ENCODE data around the gene POLE3. TPM values are rescaled to one million over a fixed set of nuclear protein-coding genes. Genes with fewer than 3 reads are reported as not detected.

POLE3 gene
- total RNA-seq, 1 donor from 2014 or later, result 77.1 TPM

Other genes with a start within 250 kb of the POLE3 start
- 41.0 and 43.7 TPM in 2 replicates for gene FKBP15, start 189.4 kb downstream of the POLE3 start, total RNA-seq
- 9.4 and 9.5 TPM in 2 replicates for gene SLC31A1, start 189.1 kb downstream of the POLE3 start, total RNA-seq
- gene CDC26, start 135.1 kb downstream of the POLE3 start, total RNA-seq, result 35.7 and 37.5 TPM in 2 replicates
- 34.8 and 36.4 TPM in 2 replicates for gene PRPF4, start 135.0 kb downstream of the POLE3 start, total RNA-seq
- gene RNF183, start 107.3 kb downstream of the POLE3 start, total RNA-seq, result 0.34 TPM in 1 of 2 replicates, not detected in the other
- 1.2 and 2.0 TPM in 2 replicates for gene WDR31, start 70.4 kb downstream of the POLE3 start, total RNA-seq
- gene BSPRY, start 61.1 kb downstream of the POLE3 start, total RNA-seq, result 10.9 and 11.4 TPM in 2 replicates
- 21.0 and 22.3 TPM in 2 replicates for gene HDHD3, start 33.7 kb downstream of the POLE3 start, total RNA-seq
- gene ALAD, start 9.4 kb downstream of the POLE3 start, total RNA-seq, result 32.0 and 34.7 TPM in 2 replicates
- gene C9orf43, start 72 bp upstream of the POLE3 start, total RNA-seq, result 0.22 and 0.49 TPM in 2 replicates
- 31.2 and 35.9 TPM in 2 replicates for gene RGS3, start 53.1 kb upstream of the POLE3 start, total RNA-seq

Measured in T-helper 1 cell treated with Interleukin-12 subunit alpha and Interleukin-12 subunit beta and Interleukin-4 antibody, amounts not matched to agents 30 ng/mL and 1 ng/mL, for 36 hours (primary cell).